Measurements from ENCODE around the gene TEPSIN. TPM values are rescaled to one million over a fixed set of nuclear protein-coding genes. Genes with fewer than 3 reads are reported as not detected.

TEPSIN gene
- total and polyA plus RNA-seq, 2 donors (not counting 3 experiments of a cell fraction or from before 2014, with no cell fraction given) = 41.6 to 45.3 TPM

- Histone ChIP-seq H3K9me1 (replicated peaks; ENCODE audit: control insufficient read depth, extremely low read depth, insufficient read depth, low read length) (no peaks in the 10 kb centered on the region), H3K27ac (ENCODE audit: insufficient read depth, low read depth, low read length) (no peak overlapping the region), H3K4me3 (replicated peaks in 1 of 3; ENCODE audit: insufficient read depth in 1 of 3, low read depth in 1 of 3, low read length in 3 of 3) (no peak overlapping the region), H2AFZ (ENCODE audit: low read depth, low read length) (no peak overlapping the region), H3K79me2 (ENCODE audit: control insufficient read depth, insufficient read depth, low read length) (no peaks in the 10 kb centered on the region), H4K20me1 (replicated peaks; ENCODE audit: control insufficient read depth, extremely low read depth, insufficient read depth, low read length) (no peaks in the 10 kb centered on the region), H3K4me1 (ENCODE audit: control insufficient read depth, extremely low read depth, insufficient read depth, low read length) (peaks cover 12% of the 10 kb centered on the region), H3K9ac (replicated peaks; ENCODE audit: extremely low read depth, insufficient read depth, low read length) (no peak overlapping the region), H3K36me3 (ENCODE audit: control insufficient read depth in 2 of 2, extremely low read depth in 1 of 2, insufficient read depth in 2 of 2, low read length in 2 of 2) (peaks cover 4 to 44% of the 10 kb centered on the region in 2 experiments), H3K4me2 (ENCODE audit: insufficient read depth, low read length) (no peak overlapping the region), H3K27me3 (ENCODE audit: control insufficient read depth in 2 of 2, insufficient read depth in 2 of 2, low read length in 2 of 2) (no peaks in the 10 kb centered on the region), H3K9me3 (replicated peaks; ENCODE audit: control insufficient read depth, insufficient read depth, low read length) (no peaks in the 10 kb centered on the region)
- TF ChIP-seq FOS (IDR thresholded peaks at IDR 0.05; ENCODE audit: borderline replicate concordance, insufficient read depth, low read length) (no peak), MAX (IDR thresholded peaks at IDR 0.05; ENCODE audit: insufficient read depth, insufficient read length) (no peak), POLR2A (IDR thresholded peaks at IDR 0.05; ENCODE audit: low read depth, low read length) (no peak), POLR2AphosphoS5 (IDR thresholded peaks at IDR 0.05; ENCODE audit: insufficient read depth, low read depth, low read length) (no peak), MYC (IDR thresholded peaks at IDR 0.05; ENCODE audit: low read depth, low read length) (no peak), CTCF (IDR thresholded peaks at IDR 0.05; ENCODE audit: extremely low read depth in 1 of 2, insufficient read depth in 1 of 2, low read depth in 1 of 2, low read length in 2 of 2) (no peak), GATA2 (IDR thresholded peaks at IDR 0.05; ENCODE audit: insufficient read depth, insufficient read length, low read depth, low read length) (no peak), EZH2 (IDR thresholded peaks at IDR 0.05; ENCODE audit: borderline replicate concordance, low read depth, low read length, severe bottlenecking) (no peak), JUN (IDR thresholded peaks at IDR 0.05; ENCODE audit: borderline replicate concordance, insufficient read depth, insufficient read length, low read depth) (no peak)
- intact Hi-C loops (cut with micrococcal nuclease) = no loop called here
- dilution Hi-C loops (cut with MboI; ENCODE audit: extremely low pct_ligation_motif_present, low sequenced_read_pairs) = no loop called here
- DNase-seq (ENCODE audit: low read depth, low spot score) (no peak), FAIRE-seq (no peak)
- ChIA-PET POLR2A (no interaction called here), CTCF (no interaction called here)
- no TSS peak for BruUV-seq (replicated peaks)
These were observed 25.8 kb upstream of the TEPSIN start for GRCh38 chr17:81264640-81265039.

Measured in endothelial cell of umbilical vein (primary cell).